AG04450 (cell line): ENCODE measurements around the gene MOV10. TPM values are rescaled to one million over a fixed set of nuclear protein-coding genes. Genes with fewer than 3 reads are reported as not detected.

Source experiments
- CTCF ChIA-PET: fragments of 300-600, 350-600 bp; formaldehyde crosslinking; extraction: SDS; loops from one replicate; lab custom pipeline; 2022; ENCODE audit warnings: antibody characterized with exemption, inconsistent platforms; lab: Charles Lee
- POLR2A ChIA-PET: fragments of 350-600 bp; formaldehyde crosslinking; extraction: SDS; loops from one replicate; lab custom pipeline; 2021; ENCODE audit warnings: antibody characterized with exemption, inconsistent platforms; lab: Yijun Ruan, JAX
- DNase-seq: peaks from one replicate; pipeline ENCODE4 v3.0.0-alpha.2; 2011; ENCODE audit warnings: low read depth, low spot score
- H3K27ac ChIP-seq: one replicate; pipeline ENCODE4 v1.5.1; 2012; ENCODE audit warnings: low read depth, low read length, control low read depth
- H3K27me3 ChIP-seq: one replicate; pipeline ENCODE4 v1.6.0; 2012; ENCODE audit warnings: low read length; ENCODE audit not compliant: control insufficient read depth, insufficient read depth
- H3K4me3 ChIP-seq: 2 replicates; pipeline ENCODE4 v1.5.1; 2011; ENCODE audit warnings: mild to moderate bottlenecking, low read depth, low read length, control low read depth
- H3K9me3 ChIP-seq: 2 replicates; pipeline ENCODE4 v1.5.1; 2012; ENCODE audit warnings: low read length; ENCODE audit not compliant: control insufficient read depth, insufficient read depth
- CTCF ChIP-seq: IDR thresholded peaks from 2 replicates; pipeline ENCODE4 v1.5.1; 2011; ENCODE audit warnings: low read depth, low read length, control low read depth, inconsistent platforms
- polyA plus RNA-seq: library from polyadenylated mRNA; depleted of rRNA; stranded (reverse); fragments of >200 nt; gene quantifications from 2 replicates; pipeline ENCODE4 v1.2.3, GENCODE V29; 2011; rRNA removed
- small RNA-seq: library from RNA; depleted of rRNA; stranded (forward); fragments of <200 nt; gene quantifications from one replicate; pipeline ENCODE3, GENCODE V24; 2012; ENCODE audit warnings: low read depth; ENCODE audit not compliant: insufficient read length

Gene MOV10
- polyA plus RNA-seq, 1 experiment: 58.1 TPM

- peaks cover 7% of the 10 kb centered on the region for H3K27me3 ChIP-seq
- peaks cover 8% of the 10 kb centered on the region; the same call in 1 of the 2 replicates for H3K9me3 ChIP-seq
- CTCF ChIA-PET: interaction anchor here (0.6 to 9.2 kb wide), 9 partner anchors 9 to 330 kb away, joined by 3 to 85 read pairs (median 4); partner anchors contain the start of genes LRIG2 and PPM1J
- H3K4me3 ChIP-seq: peak overlapping the region; percentile 47
- TF ChIP-seq CTCF: no peak
- DNase-seq: no peak
- no peak overlapping the region for H3K27ac ChIP-seq
- POLR2A ChIA-PET: interaction anchor here (0.5 kb wide), 2 partner anchors 37 to 43 kb away, joined by 3 read pairs; partner anchors contain the start of gene RHOC
Measured at GRCh38 chr1:112743174-112744008, 68.9 kb downstream of the MOV10 start.

- no peak for DNase-seq
- Histone ChIP-seq H3K4me3 (peak overlapping the region; percentile 47), H3K27ac (no peak overlapping the region), H3K9me3 (peaks cover 8% of the 10 kb centered on the region; the same call in 1 of the 2 replicates), H3K27me3 (peaks cover 9% of the 10 kb centered on the region)
- CTCF ChIA-PET: interaction anchor here (0.6 to 9.2 kb wide), 15 partner anchors 8 to 329 kb away, joined by 3 to 85 read pairs (median 4); partner anchors contain the start of genes LRIG2 and PPM1J
- POLR2A ChIA-PET: interaction anchor here (0.5 to 0.8 kb wide), 2 partner anchors 21 to 43 kb away, joined by 3 read pairs; no protein-coding TSS in a partner anchor
- TF ChIP-seq CTCF: peak; percentile 72
Measured at GRCh38 chr1:112744009-112744578, 69.6 kb downstream of the MOV10 start.

- CTCF ChIA-PET: interaction anchor here (9.2 kb wide), 1 partner anchor 31 kb away, joined by 85 read pairs; the partner anchor contains the start of gene PPM1J
- POLR2A ChIA-PET: no interaction called here
- no peak for DNase-seq
Measured at GRCh38 chr1:112748396-112748795, 73.9 kb downstream of the MOV10 start.

More at GRCh38 chr1:112748396-112748795, 73.9 kb downstream of the MOV10 start:
- Histone ChIP-seq H3K9me3 (no peaks in the 10 kb centered on the region; the same call in 1 of the 2 replicates), H3K27ac (no peak overlapping the region), H3K4me3 (no peak overlapping the region), H3K27me3 (peaks cover 9% of the 10 kb centered on the region)
- no peak for TF ChIP-seq CTCF

Small RNAs within 50 kb of the gene (small RNA-seq; reads per million reads assigned to genes)
- gene RNU7-70P: not detected

Other genes with a start within 250 kb of the MOV10 start
- 2.7 and 2.8 TPM in 2 replicates for gene WNT2B, start 165.7 kb upstream of the MOV10 start, polyA plus RNA-seq
- 10.1 and 13.5 TPM in 2 replicates for gene ST7L, start 55.5 kb upstream of the MOV10 start, polyA plus RNA-seq
- gene CAPZA1, start 54.8 kb upstream of the MOV10 start, polyA plus RNA-seq: 195 and 273 TPM in 2 replicates
- 574 and 734 TPM in 2 replicates for gene RHOC, start 32.5 kb downstream of the MOV10 start, polyA plus RNA-seq
- gene PPM1J, start 40.7 kb downstream of the MOV10 start, polyA plus RNA-seq: 1.3 and 2.1 TPM in 2 replicates